GM18867 (cell line): ENCODE results near the gene TMEM9.

Experiments
- ATAC-seq: cut with Tn5 transposase; IDR thresholded peaks from one replicate; pipeline ENCODE4 v1.9.1; 2021; ENCODE audit warnings: mild to moderate bottlenecking, moderate library complexity; ENCODE audit not compliant: unreplicated experiment

TMEM9 gene

GRCh38 chr1:201147396-201148015 lies 6.8 kb downstream of the TMEM9 start:
- ATAC-seq = no peak

GRCh38 chr1:201146626-201147390 lies 7.5 kb downstream of the TMEM9 start:
- ATAC-seq = no peak

- ATAC-seq = no peak
Measured at GRCh38 chr1:201145816-201146215, 8.5 kb downstream of the TMEM9 start.

DNA sequence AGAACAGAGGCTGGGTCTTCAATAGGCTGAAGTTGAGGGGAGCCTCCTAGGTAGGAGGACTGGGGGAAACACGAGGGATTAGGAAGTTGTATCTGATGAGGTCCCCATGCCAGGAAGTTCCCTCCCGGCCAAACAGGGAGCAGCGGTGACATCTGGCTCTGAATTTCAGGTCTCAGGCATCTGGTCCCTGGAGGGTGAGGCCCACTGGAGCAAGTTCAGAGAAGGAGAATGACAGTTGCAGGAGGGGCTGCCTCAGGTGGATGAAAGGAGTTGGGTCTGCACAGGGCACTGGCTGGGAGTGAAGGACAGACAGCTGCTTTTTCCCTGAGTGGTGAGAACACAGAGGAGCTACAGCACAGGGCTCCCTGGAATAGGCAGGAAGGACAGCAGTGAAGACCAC lies 9.1 kb downstream of the TMEM9 start:
- no peak for ATAC-seq

DNA sequence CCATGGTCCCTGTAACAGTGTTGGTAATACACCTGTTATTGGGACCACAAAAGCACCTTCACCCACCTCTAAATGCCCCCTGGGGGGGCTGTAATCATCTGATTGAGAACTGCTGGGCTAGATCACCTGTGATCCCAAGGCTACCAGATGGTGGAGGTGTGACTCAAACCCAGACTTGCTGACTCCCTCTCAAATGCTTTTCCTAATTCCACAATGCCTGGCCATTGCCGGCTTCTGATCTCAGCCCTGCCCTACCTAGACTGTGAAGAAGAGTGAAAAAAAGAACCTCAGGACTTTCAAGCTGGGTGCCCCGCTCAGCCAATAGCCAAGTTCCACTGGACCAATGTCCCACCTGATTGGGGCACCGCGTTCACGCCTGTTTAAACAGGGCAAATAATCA lies 9.6 kb downstream of the TMEM9 start:
- ATAC-seq = no peak

- ATAC-seq = no peak
Measured at GRCh38 chr1:201143726-201144635, 10.3 kb downstream of the TMEM9 start.

DNA sequence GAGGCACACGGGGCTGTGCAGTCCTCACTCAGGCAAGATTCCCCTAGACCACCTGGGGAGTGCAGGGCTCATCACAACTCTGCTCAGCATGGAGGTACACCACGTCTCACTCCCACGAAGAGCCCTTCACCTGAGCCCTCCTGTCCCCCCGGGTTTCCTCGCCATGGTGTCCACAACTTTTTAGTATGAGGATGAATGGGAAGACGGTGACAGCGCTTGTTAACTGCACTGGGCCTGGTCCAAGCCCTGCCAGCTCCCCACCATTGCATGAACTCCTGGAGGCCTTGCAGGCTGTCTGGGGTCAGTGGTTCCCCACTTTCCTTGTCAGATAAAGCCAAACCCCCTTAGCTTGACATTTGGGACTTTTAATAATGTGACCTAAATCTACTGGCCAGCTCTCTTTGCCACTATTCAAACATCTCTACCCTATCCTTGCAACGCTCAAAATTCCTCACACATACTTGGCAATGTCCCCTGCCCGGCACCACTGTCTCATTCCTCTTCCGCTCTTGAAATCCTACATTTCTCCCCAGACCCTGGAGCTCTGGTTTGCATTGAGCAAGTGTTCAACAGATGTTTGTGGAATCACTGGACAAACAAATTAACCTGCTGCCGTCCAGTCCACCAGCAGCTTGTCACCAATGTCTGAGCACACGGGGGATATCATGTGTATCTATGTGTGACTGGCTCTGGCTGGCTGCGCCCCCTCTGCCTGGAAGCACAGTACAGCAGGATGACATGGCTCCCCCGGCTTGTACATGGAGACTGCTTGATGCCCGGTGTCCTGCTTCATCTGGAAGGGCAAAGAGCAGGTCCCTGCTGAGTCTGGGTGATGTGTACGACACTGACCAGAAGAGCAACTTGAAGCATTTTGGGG lies 11.2 kb downstream of the TMEM9 start:
- ATAC-seq = no peak

DNA sequence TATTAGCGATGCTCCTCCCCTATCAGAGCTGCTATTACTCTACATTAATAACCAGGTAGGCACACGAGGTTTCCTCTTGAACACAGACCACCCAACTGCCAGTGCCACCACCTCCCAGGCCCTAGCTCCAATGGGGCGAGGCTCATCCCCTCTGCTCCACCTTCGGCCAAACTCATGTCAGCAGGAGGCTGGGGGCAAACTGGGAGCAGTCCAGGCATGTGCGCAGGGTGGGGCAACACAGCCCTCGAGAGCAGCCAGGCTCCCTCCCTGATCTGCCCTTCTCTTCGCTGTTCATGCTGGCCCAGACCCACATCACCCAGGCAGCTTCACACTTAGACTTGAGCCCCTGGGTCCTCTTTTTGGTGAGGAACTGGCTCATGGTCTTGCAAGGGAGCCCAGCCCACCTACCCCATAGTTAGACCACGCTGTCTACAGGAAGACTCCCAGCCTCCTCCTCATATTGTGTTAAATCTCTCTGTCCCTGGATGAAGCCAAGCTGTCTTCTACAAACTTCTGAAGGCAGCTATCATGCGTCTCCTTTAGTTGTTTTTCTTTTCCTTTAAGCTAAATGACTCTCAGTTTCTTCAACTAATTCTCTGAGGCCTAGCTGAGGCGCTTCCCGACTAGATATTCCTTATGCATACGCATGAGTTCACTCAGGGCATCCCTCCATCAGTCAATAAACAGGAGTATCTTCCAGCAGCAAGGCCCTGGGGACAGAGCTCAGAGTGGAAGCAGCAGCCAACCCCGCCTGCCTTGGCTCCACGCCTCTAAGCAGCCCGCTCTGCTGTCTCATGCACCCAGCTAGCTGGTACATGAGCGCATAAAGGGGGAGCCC lies 12.0 kb downstream of the TMEM9 start:
- no peak for ATAC-seq

DNA sequence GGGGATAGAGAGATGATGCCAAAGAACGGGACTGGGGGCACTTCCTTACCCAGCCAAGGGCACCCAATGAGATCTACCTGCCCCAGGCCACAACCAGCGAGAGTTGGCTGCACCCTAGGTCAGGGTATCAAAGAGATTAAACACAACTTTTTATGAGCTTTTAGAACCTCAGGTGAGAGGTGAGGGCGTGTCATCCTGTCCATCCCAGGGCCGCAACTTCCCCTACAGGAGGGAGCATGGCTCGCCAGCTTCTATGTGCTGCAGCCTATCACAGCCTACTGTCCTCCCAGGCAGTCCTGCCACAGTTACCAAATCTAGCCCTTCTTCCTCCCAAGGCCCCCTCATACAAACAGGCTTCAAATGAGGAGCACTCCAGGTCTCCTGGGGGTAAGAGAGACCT lies 12.9 kb downstream of the TMEM9 start:
- ATAC-seq = no peak

DNA sequence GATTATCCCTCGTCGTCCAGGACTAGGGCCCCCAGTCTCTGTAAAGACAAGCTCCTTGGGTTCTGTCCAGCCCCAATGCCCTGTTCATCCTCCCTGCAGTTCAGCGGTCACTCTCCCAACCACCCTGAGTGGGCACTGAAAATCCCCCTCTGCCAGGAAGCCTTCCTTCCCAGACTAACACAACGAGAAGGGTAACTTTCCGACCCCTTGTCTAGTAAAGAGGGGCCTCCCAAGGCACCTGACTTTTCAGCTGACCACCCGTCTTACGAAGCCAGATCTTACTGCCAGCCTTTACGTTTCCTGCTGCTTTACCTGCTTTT lies 13.4 kb downstream of the TMEM9 start:
- no peak for ATAC-seq

- ATAC-seq = no peak
Measured at GRCh38 chr1:201140235-201140940, 13.9 kb downstream of the TMEM9 start.

DNA sequence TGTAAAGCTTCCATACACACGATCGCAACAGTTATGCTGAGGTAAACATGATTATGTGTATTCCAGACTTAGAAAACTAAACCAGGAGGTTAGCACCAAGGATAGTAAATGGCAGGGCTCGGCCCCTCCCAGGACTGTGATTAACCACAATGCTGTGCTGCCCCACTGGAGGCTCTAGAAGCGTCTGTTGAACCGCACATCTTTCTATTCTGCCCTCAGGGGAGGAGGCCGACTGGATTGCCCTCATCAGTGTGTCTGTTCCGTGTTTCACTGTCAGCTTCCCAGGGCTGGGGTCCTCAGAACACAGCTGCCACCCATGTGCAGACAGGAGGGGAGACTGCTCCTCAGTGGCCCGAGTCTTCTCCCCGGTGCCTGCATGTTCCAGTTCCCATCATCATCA lies 14.5 kb downstream of the TMEM9 start:
- ATAC-seq = no peak

- ATAC-seq = no peak
Measured at GRCh38 chr1:201139306-201139705, 15.0 kb downstream of the TMEM9 start.

- ATAC-seq = no peak
Measured at GRCh38 chr1:201138311-201138840, 15.9 kb downstream of the TMEM9 start.

- no peak for ATAC-seq
Measured at GRCh38 chr1:201137579-201138310, 16.5 kb downstream of the TMEM9 start.

- ATAC-seq = no peak
Measured at GRCh38 chr1:201137024-201137392, 17.3 kb downstream of the TMEM9 start.

GRCh38 chr1:201136355-201137023 lies 17.8 kb downstream of the TMEM9 start:
- ATAC-seq = no peak

GRCh38 chr1:201134405-201134804 lies 19.9 kb downstream of the TMEM9 start:
- ATAC-seq = no peak
